ENCODE data around the gene SPSB2. TPM values are rescaled to one million over a fixed set of nuclear protein-coding genes. Genes with fewer than 3 reads are reported as not detected.
A peak's percentile ranks its signal among the peaks of the same experiment; 100 is the strongest.

The SPSB2 gene
- polyA plus RNA-seq, 1 experiment = 2.6 TPM

GRCh38 chr12:6917491-6918231 lies 44.6 kb upstream of the SPSB2 start:
- POLR2A ChIA-PET = no interaction called here
- Histone ChIP-seq H3K9me3 (ENCODE audit: control insufficient read depth, insufficient read depth, low read length) (no peaks in the 10 kb centered on the region; the same call in 1 of the 2 replicates), H3K27me3 (ENCODE audit: control insufficient read depth, insufficient read depth, low read length) (no peaks in the 10 kb centered on the region), H3K4me3 (ENCODE audit: low read depth, low read length) (no peak overlapping the region), H3K27ac (ENCODE audit: low read depth, low read length) (no peak overlapping the region)
- CTCF ChIA-PET = interaction anchor here (1.8 kb wide), 1 partner anchor 8 kb away, joined by 8 read pairs; no protein-coding TSS in a partner anchor
- TF ChIP-seq CTCF (IDR thresholded peaks at IDR 0.05; ENCODE audit: low read depth, low read length) = no peak
- no peak for DNase-seq (ENCODE audit: low read depth, low spot score)

- POLR2A ChIA-PET = no interaction called here
- H3K27ac ChIP-seq (ENCODE audit: low read depth, low read length) = no peak overlapping the region
- no peak for TF ChIP-seq CTCF (IDR thresholded peaks at IDR 0.05; ENCODE audit: low read depth, low read length)
- no peak for DNase-seq (ENCODE audit: low read depth, low spot score)
- H3K9me3 ChIP-seq (ENCODE audit: control insufficient read depth, insufficient read depth, low read length) = no peaks in the 10 kb centered on the region; the same call in 1 of the 2 replicates
- H3K27me3 ChIP-seq (ENCODE audit: control insufficient read depth, insufficient read depth, low read length) = no peaks in the 10 kb centered on the region
- CTCF ChIA-PET = interaction anchor here (0.6 to 1.8 kb wide), 3 partner anchors 7 to 25 kb away, joined by 3 to 8 read pairs (median 5); no protein-coding TSS in a partner anchor
- no peak overlapping the region for H3K4me3 ChIP-seq (ENCODE audit: low read depth, low read length)
Measured at GRCh38 chr12:6916426-6917200, 43.5 kb upstream of the SPSB2 start.

- Histone ChIP-seq H3K4me3 (ENCODE audit: low read depth, low read length) (no peak overlapping the region; the same call in 1 of the 2 replicates), H3K9me3 (ENCODE audit: control insufficient read depth, insufficient read depth, low read length) (no peaks in the 10 kb centered on the region; the same call in 1 of the 2 replicates), H3K27ac (ENCODE audit: low read depth, low read length) (no peak overlapping the region), H3K27me3 (ENCODE audit: control insufficient read depth, insufficient read depth, low read length) (no peaks in the 10 kb centered on the region)
- POLR2A ChIA-PET = interaction anchor here (1.2 kb wide), 1 partner anchor 10 kb away, joined by 4 read pairs; no protein-coding TSS in a partner anchor
- TF ChIP-seq CTCF (IDR thresholded peaks at IDR 0.05; ENCODE audit: low read depth, low read length) = no peak
- CTCF ChIA-PET = interaction anchor here (0.6 to 1.8 kb wide), 3 partner anchors 8 to 25 kb away, joined by 3 to 8 read pairs (median 5); no protein-coding TSS in a partner anchor
- DNase-seq (ENCODE audit: low read depth, low spot score) = no peak
Measured at GRCh38 chr12:6915789-6916285, 42.7 kb upstream of the SPSB2 start.

GRCh38 chr12:6914947-6915788 lies 42.1 kb upstream of the SPSB2 start:
- Histone ChIP-seq H3K27me3 (ENCODE audit: control insufficient read depth, insufficient read depth, low read length) (no peaks in the 10 kb centered on the region), H3K9me3 (ENCODE audit: control insufficient read depth, insufficient read depth, low read length) (no peaks in the 10 kb centered on the region; the same call in 1 of the 2 replicates), H3K4me3 (ENCODE audit: low read depth, low read length) (peak overlapping the region; percentile 72), H3K27ac (ENCODE audit: low read depth, low read length) (peak overlapping the region; percentile 11)
- CTCF ChIA-PET = no interaction called here
- TF ChIP-seq CTCF (IDR thresholded peaks at IDR 0.05; ENCODE audit: low read depth, low read length) = no peak
- POLR2A ChIA-PET = interaction anchor here (0.7 to 1.2 kb wide), 2 partner anchors 11 to 50 kb away, joined by 4 to 5 read pairs; no protein-coding TSS in a partner anchor
- DNase-seq (ENCODE audit: low read depth, low spot score) = no peak

Data from AG04450 (cell line).